Nephron (organoid): ENCODE measurements around the gene PPP1R3C.

Experiments
- H3K27ac Mint-ChIP-seq, 3 experiments: 2 replicates each; pipeline ENCODE4 v1.8.0; 2020; ENCODE audit warnings: mixed read lengths in 3 of 3, mild to moderate bottlenecking in 2 of 3, moderate library complexity in 1 of 3
- H3K27me3 Mint-ChIP-seq: 2 replicates; pipeline ENCODE4 v1.8.0; 2021; ENCODE audit warnings: low read depth, mild to moderate bottlenecking, moderate library complexity, mixed read lengths
- H3K36me3 Mint-ChIP-seq: 2 replicates; pipeline ENCODE4 v1.8.0; 2020; ENCODE audit warnings: low read depth, mixed read lengths
- H3K4me1 Mint-ChIP-seq: 2 replicates; pipeline ENCODE4 v1.8.0; 2020; ENCODE audit warnings: mixed read lengths
- H3K4me3 Mint-ChIP-seq, 3 experiments: 2 replicates each; pipeline ENCODE4 v1.8.0; 2020; ENCODE audit warnings: mild to moderate bottlenecking in 3 of 3, mixed read lengths in 3 of 3, moderate library complexity in 2 of 3
- H3K9me3 Mint-ChIP-seq: 2 replicates; pipeline ENCODE4 v1.8.0; 2020; ENCODE audit warnings: mixed read lengths
- TF ChIP-seq, protein P1 (sequence below), 3 experiments: fragments of 200-600 bp; sonication (generic); IDR thresholded peaks; one replicate each; pipeline ENCODE4 v1.5.0; 2021; ENCODE audit warnings: antibody characterized with exemption in 3 of 3; ENCODE audit not compliant: unreplicated experiment in 3 of 3

Gene PPP1R3C

DNA sequence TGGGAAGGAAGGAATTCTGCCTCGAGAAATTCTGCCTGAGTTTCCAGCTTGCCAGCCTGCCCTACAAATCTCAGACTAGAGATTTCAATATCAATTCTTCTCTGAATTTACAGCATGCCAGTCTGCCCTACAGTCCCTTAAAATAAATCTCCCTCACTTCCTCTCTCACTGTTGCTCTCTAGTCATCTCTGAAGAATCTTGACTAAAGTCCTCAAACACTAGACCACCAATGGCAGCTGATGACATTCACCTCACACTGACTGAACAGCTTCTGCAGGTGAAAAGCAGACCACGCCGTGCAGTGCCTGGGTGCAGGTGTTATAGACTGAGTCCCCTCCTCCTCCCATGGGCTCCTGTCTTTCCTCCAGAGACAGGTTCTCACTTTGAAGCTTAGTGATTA is 30.4 kb downstream of the PPP1R3C start:
- TF ChIP-seq, protein P1, sequence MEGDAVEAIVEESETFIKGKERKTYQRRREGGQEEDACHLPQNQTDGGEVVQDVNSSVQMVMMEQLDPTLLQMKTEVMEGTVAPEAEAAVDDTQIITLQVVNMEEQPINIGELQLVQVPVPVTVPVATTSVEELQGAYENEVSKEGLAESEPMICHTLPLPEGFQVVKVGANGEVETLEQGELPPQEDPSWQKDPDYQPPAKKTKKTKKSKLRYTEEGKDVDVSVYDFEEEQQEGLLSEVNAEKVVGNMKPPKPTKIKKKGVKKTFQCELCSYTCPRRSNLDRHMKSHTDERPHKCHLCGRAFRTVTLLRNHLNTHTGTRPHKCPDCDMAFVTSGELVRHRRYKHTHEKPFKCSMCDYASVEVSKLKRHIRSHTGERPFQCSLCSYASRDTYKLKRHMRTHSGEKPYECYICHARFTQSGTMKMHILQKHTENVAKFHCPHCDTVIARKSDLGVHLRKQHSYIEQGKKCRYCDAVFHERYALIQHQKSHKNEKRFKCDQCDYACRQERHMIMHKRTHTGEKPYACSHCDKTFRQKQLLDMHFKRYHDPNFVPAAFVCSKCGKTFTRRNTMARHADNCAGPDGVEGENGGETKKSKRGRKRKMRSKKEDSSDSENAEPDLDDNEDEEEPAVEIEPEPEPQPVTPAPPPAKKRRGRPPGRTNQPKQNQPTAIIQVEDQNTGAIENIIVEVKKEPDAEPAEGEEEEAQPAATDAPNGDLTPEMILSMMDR (IDR thresholded peaks at IDR 0.05; ENCODE audit: unreplicated experiment in 3 of 3), result no peak
- H3K9me3 Mint-ChIP-seq, result peaks cover 12% of the 10 kb centered on the region
- H3K27ac Mint-ChIP-seq, result peak overlapping the region; percentile 98
- H3K4me3 Mint-ChIP-seq, result no peak overlapping the region
- H3K36me3 Mint-ChIP-seq, result no peaks in the 10 kb centered on the region
- peaks cover 65% of the 10 kb centered on the region for H3K4me1 Mint-ChIP-seq
- no peaks in the 10 kb centered on the region for H3K27me3 Mint-ChIP-seq

DNA sequence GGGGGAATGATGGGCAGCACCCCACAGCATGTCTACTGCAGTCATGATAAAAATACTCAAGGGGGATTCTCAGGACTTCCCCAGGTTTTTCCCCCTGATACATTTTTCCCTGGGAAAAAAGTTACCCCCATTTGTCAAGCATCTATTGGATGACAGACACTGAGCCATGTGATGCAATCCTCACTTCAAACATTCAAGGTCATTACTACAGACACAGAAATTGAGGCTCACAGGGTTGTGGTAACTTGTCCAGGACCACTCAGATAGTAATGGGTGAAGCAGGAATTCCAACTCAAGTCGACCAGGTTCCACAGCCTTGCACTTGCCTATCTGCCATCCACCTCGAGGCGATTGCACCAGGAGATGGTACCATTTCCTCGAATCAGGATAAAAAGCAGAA is 31.7 kb downstream of the PPP1R3C start:
- TF ChIP-seq, protein P1 (IDR thresholded peaks at IDR 0.05; ENCODE audit: unreplicated experiment in 3 of 3), result no peak
- peaks cover 10% of the 10 kb centered on the region for H3K9me3 Mint-ChIP-seq
- H3K4me3 Mint-ChIP-seq, result no peak overlapping the region
- H3K27me3 Mint-ChIP-seq, result no peaks in the 10 kb centered on the region
- H3K4me1 Mint-ChIP-seq, result peaks cover 78% of the 10 kb centered on the region
- H3K36me3 Mint-ChIP-seq, result no peaks in the 10 kb centered on the region
- peak overlapping the region in 2 of 3 experiments; percentile 93 to 99 for H3K27ac Mint-ChIP-seq

GRCh38 chr10:91598211-91598977 is 34.5 kb downstream of the PPP1R3C start:
- no peaks in the 10 kb centered on the region for H3K9me3 Mint-ChIP-seq
- no peaks in the 10 kb centered on the region for H3K36me3 Mint-ChIP-seq
- peak overlapping the region; percentile 99 to 100 (median 99) for H3K27ac Mint-ChIP-seq
- H3K4me3 Mint-ChIP-seq, result no peak overlapping the region
- H3K27me3 Mint-ChIP-seq, result no peaks in the 10 kb centered on the region
- TF ChIP-seq, protein P1 (IDR thresholded peaks at IDR 0.05; ENCODE audit: unreplicated experiment in 3 of 3), result no peak
- peaks cover 72% of the 10 kb centered on the region for H3K4me1 Mint-ChIP-seq

DNA sequence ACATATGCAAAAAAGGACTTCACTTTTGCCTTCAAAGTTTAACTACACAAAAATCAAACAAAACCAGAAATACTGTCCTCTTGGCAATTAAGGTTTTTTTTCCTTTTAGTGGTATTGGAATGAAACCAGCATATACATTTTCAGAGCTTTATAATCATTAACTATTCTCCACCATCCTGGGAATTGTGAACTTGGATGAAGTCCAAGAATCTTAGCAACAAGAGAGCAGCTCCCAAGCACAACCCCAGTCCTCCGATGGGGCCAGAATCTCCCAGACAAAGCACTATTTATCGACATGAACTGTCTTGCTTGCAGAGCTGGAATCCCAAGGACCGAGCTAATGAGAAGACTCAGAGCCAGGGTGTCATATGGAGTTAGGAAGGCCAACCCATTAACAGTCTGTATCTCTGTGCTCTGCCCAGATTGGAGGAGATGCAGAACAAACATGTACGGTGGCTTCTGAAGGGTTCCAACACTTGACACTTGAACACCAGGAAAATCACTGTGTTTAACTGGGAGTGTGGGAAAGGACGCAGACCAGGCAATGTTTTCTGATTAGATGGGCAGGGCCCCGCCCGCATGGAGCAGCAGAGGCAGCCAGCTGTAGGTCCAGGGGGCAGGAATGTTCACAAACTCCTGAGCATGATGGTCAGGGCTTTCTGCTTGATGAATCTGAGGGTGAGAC is 35.5 kb downstream of the PPP1R3C start:
- H3K4me1 Mint-ChIP-seq, result peaks cover 76% of the 10 kb centered on the region
- peak overlapping the region; percentile 99 to 100 (median 99) for H3K27ac Mint-ChIP-seq
- H3K4me3 Mint-ChIP-seq, result peak overlapping the region in 2 of 3 experiments; percentile 14 to 27
- H3K36me3 Mint-ChIP-seq, result no peaks in the 10 kb centered on the region
- H3K27me3 Mint-ChIP-seq, result no peaks in the 10 kb centered on the region
- H3K9me3 Mint-ChIP-seq, result no peaks in the 10 kb centered on the region
- TF ChIP-seq, protein P1 (IDR thresholded peaks at IDR 0.05; ENCODE audit: unreplicated experiment in 3 of 3), result no peak

DNA sequence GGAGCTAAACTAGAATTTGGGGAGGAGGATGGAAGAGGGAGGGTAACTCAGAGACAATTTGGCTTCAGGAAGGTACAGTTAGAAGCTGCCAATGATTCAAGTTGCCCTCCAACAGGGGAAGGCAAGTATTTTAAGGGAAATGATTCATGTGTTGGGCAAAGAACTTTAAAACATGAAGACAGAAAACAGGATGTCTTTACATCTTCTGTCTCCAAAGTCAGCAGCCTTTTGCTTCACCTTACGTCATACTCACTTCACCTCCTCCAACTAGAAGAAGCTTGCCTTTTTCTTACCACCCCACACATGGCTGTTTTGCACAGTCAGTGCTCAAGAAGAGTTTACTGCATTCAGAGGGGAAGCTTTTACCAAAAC is 36.1 kb downstream of the PPP1R3C start:
- H3K27me3 Mint-ChIP-seq, result no peaks in the 10 kb centered on the region
- peak overlapping the region; percentile 99 to 100 (median 99) for H3K27ac Mint-ChIP-seq
- no peaks in the 10 kb centered on the region for H3K9me3 Mint-ChIP-seq
- peaks cover 76% of the 10 kb centered on the region for H3K4me1 Mint-ChIP-seq
- no peaks in the 10 kb centered on the region for H3K36me3 Mint-ChIP-seq
- peak overlapping the region in 1 of 3 experiments; percentile 14 for H3K4me3 Mint-ChIP-seq
- TF ChIP-seq, protein P1 (IDR thresholded peaks at IDR 0.05; ENCODE audit: unreplicated experiment in 3 of 3), result no peak
